HS-27A (cell line): ENCODE data around the gene ARL2BP.
"Not testable (repeated sequence)": the region's sequence is repeated elsewhere in the genome, so short reads cannot be mapped to it uniquely, and the experiment has no call there.

ENCODE experiments used
- DNase-seq: peaks from one replicate; pipeline ENCODE4 v3.0.0-alpha.2; 2012; ENCODE audit warnings: low read depth, missing footprints

Gene ARL2BP

DNA sequence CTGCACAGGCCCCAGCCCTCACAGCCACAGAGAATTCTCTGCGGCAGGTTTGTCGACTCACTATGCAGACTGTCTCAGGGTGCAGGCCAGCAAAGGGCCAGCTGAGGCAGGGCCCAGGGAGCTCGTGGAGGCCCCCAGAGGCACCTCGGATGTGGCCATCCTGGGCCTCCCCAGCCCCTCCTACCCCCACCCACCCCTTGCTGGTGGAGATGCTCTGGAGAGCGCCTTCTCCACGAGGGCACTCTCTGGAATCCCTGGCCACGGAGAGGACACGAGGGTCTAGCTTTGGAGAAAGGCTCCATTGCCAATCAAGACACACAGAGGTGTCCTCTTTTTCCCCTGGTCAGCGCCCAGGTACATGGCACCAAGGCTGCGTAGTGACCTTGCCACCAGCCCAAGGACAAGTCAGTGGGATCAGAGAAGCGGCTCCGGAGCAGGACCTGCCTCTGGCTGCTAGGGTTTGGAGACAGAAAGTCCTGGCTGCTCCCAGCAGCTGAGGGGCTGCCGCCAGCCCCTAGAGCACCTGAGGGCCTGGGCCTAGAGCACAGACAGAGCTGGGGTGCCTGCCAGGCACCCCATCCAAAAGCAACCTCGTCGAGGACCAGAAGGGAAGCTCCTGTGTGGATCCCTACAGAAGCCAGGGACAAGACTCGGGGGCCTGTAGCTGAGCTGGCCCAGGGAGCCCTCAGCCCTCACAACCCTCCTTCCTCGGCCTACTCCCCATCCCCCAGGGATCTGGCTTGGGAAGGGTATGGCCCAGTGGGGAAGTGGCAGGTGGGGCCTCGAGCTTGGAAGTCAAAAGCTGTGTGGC lies 18.7 kb downstream of the ARL2BP start:
- DNase-seq = no peak

- no peak for DNase-seq
These were observed 19.3 kb downstream of the ARL2BP start for GRCh38 chr16:57264381-57264780.

DNA sequence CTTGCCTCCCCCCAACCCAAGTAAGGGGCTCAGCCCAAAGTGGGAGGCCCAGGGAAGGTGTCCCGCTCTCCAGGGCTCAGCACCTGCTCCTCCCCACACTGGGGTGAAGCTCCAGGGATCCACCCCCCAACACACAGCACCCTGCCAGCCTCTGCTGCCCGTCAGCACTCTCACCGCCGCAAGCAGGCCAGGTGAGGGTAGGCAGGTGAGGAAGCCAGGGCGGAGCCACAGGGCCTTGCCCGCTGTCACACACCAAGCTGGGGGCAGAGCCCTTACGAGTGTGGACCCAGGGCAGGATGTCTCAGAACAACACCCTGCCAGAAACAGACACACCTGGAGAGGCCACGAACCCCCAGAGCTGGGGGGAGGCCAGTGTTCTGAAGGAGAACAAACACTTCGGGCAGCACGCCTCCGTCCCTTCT lies 19.9 kb downstream of the ARL2BP start:
- no peak for DNase-seq

- no peak for DNase-seq
These were observed 20.9 kb downstream of the ARL2BP start for GRCh38 chr16:57265850-57266530.

DNA sequence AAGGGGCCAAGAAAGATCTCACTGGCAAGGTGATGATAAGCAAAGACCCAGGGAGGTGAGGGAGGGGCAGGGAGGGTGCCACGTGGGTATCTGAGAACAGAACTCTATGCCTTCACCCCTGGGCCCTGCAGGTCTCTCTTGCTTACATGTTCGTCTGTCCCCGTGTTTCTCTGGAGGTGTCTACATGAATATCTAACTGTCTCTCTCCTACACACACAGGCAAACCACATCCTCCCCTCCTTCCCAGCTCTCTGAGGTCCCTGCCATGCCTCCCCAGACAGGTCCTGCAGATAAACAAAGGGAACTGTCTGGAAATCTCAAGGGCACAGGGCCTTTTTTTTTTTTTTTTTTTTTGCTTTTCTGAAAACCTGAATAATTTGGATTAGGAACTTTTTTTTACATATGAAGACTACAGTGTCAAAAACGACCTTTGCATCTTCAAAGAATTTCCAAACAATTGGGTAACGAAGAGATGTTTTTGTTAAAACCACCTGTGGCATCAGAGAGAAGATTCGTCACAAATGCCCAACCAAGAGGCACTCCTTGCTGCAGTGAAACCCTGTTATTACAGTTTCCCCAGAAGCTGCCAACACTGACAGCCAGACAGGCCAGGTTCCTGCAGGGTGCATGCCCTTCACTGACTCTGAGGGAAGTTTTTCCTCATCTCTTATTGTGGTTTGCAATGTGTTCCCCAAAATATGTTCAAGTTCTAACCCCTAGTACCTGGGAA lies 21.6 kb downstream of the ARL2BP start:
- DNase-seq = no peak

GRCh38 chr16:57267343-57267742 lies 22.3 kb downstream of the ARL2BP start:
- DNase-seq = not testable (repeated sequence)

GRCh38 chr16:57268804-57269800 lies 24.0 kb downstream of the ARL2BP start:
- no peak for DNase-seq

GRCh38 chr16:57270221-57271062 lies 25.4 kb downstream of the ARL2BP start:
- DNase-seq = no peak

- DNase-seq = no peak
These were observed 25.9 kb downstream of the ARL2BP start for GRCh38 chr16:57271063-57271345.

DNA sequence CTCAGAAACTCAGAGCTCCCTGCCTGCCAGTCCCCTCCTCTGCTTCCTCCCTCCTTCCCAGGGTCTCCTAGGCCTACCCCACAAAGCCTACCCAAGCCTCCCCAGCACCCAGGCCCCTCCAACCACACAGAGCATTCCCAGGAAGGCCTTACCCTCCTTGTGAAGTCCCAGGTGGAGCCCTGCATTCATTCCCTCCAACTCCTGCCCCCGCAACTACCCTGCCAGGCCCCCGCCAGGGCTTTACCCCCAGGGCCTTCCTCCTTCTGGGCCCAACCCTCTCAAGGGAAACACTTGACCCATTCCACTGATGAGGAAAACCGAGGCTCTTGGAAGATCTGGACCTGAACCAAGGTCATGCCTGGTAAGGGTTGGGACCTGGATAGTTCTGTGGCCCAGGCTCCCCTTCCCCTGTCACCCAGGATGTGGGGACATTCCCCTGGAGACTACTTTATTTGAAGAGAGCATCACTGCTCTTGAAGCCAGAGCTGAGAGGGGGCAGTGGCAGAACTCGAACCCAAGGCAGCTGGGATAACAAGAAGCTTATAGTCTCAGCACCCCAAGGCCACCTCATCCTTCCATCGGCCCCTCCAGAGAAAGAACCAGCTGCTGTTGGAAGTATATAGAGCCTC lies 26.9 kb downstream of the ARL2BP start:
- no peak for DNase-seq

GRCh38 chr16:57273359-57273758 lies 28.3 kb downstream of the ARL2BP start:
- no peak for DNase-seq

GRCh38 chr16:57273826-57274225 lies 28.8 kb downstream of the ARL2BP start:
- DNase-seq = no peak

DNA sequence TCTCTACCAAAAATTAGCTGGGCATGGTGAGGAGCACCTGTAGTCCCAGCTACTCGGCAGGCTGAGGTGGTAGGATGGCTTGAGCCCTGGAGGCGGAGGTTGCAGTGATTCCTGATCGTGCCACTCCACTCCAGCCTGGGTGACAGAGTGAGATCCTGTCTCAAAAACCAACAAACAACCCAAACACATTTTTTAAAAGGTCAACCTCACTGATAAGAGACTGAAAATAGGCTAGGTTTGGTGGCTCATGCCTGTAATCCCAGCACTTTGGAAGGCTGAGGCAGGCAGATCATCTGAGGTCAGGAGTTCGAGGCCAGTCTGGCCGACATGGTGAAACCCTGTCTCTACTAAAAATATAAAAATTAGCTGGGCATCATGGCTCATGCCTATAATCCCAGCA lies 30.9 kb downstream of the ARL2BP start:
- not testable (repeated sequence) for DNase-seq

GRCh38 chr16:57276596-57276995 lies 31.5 kb downstream of the ARL2BP start:
- no peak for DNase-seq

- peak; percentile 62 for DNase-seq
These were observed 32.5 kb downstream of the ARL2BP start for GRCh38 chr16:57277586-57277985.

GRCh38 chr16:57278494-57278893 lies 33.4 kb downstream of the ARL2BP start:
- no peak for DNase-seq

GRCh38 chr16:57279780-57280638 lies 35.0 kb downstream of the ARL2BP start:
- DNase-seq = no peak

DNA sequence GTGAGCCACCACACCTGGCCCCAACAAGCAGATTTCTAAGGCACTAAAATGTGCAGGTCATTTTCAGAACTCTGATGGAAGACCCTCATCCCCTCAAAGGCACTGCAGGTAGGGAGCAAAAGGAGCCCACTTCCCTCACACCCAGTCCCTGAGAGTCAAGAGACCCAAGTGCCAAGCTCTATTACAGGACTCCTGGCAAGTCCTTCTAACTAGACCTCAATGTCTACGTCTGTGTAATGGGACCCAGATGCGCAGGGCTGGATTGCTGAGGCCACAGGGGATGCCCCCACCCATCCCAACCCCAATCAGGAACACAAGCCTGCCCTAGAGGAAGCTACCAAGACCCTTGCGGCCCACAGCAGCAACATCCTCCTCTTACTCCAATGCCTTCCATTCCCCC lies 36.7 kb downstream of the ARL2BP start:
- no peak for DNase-seq

DNA sequence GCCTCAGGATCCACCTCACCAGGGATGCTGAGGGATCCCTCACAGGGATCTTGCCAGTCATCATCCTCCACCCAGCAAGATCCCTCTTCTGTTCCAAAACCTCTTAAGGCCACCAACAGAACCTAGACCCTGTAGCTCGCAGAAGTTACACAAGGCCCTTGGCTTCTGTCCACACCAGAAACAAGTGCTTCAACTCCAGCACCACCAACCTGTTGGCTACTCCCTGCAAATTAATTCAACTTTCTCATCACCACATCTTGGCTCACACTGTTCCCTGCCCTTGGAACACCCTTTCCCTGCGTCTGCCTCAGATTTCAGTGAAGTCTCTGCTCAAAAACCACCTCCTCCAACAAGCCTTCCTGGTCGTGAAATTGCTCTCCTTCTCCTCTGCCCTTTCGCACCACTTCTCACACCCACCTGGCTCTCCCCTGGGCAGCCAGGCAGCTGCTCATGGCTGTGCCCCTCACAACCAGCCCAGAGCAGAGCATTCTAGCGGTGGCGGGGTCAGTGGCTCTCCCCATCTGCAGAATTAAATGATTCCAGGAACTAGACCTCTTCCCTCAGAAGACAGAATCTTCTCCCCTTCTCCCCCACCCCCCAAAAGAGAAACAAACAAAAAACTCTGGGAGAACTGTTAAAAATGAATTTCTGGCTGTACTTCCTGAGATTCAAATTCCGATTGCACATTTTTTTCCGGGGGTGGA lies 37.6 kb downstream of the ARL2BP start:
- DNase-seq = no peak
